GM19043 (cell line): ENCODE data around the gene SUN5.

ENCODE experiments used
- ATAC-seq: cut with Tn5 transposase; IDR thresholded peaks from one replicate; pipeline ENCODE4 v1.9.1; 2021; ENCODE audit warnings: low read depth; ENCODE audit not compliant: unreplicated experiment

The SUN5 gene

DNA sequence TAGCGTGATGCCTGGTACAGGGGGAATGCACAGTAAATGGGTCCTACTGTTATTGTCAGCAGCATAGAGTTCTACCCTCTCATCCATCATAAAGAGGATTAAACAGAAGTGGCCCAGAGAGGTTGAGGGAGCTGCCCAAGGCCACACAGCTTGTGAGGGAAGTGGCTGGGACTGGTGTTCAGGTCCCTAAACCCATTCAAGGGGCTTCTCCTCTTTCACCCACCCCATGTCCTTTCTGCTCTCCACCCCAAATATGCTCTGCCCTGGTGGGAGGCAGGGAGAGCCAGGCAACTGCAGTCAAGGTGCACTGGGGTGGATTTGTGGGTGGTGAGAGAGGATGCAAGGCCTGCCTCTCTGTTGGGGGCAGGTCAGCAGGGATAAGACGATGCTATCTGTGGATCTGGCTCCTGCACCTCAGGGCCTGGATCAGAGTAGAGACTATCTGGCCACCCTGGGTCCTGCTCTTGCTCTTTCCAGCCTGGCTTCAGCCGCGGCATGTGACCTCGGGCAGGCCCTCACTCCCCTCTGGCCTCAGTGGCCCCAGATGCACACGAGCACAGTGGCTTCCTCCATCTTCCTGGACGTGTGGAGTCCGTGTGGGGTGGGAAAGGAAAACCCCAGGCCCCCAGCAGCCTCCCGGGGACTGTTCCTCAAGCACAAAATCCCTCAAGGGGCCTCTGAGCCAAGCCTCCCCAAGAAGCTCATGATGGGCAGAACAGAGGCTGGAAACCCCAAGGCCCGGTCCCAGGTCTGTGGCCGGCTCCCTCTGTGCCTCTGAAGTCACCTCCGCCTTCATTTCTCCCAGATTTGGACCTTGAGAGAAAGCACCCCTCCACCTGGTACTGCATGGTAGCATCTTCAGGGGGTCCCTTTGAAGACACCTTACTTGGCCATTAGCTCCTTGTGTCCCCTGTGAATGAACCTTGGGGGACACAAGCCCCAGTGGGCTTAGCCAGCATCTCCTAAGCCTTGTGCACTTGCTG, 23.8 kb upstream of the SUN5 start:
- ATAC-seq: no peak

- no peak for ATAC-seq
Observed at GRCh38 chr20:33026779-33027759, 22.8 kb upstream of the SUN5 start.

DNA sequence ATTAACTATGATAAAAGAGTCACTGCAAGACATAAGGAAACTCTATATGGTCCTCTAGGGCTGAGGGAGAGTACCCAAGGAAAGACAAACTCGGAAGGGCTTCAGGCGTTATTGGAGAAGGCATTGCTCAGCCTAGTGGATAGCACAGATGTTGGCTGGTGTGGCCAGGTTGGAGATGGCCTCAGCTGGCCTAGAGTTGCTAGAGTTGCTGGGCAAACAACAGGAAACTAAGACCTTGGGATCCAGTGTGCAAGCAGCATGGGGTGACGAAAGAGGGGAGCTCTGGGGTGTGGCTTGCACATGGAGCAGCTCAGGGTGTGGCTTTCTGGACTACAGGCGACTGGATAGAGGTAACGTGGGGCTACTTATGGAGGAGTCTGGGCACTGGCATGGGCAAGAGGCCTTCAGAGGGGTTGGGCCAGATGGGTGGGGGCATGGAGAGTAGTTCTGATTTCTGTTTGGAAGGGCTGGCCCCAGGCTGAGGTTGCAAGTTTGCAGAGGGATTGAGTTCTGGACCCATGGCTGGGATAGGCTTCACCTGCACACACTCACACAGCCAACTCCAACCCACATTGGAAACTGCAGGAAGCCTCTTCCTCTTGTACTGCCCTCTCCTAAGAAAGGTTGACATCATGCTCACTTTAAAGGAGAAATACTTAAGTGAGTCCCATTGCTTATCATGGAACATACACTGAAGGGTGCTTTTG, 22.0 kb upstream of the SUN5 start:
- no peak for ATAC-seq

DNA sequence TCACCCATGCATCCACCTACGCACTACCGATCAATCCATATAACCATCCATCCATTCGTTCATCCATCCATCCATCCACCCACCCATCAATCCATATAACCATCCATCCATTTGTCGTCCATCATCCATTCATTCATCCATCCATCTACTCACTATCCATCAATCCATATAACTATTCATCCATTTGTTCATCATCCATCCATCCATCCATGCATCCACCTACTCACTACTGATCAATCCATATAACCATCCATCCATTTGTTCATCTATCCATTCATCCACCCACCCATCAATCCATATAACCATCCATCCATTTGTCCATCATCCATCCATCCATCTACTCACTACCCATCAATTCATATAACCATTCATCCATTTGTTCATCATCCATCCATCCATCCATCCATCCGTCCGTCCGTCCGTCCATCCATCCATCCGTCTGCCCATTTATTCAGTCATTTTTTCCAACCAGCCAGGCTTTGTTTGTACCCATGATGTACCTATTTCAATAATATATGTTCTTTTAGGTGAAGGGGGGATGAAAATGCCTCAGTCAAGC, 21.2 kb upstream of the SUN5 start:
- ATAC-seq: no peak

- no peak for ATAC-seq
Observed at GRCh38 chr20:33024609-33025317, 20.5 kb upstream of the SUN5 start.

DNA sequence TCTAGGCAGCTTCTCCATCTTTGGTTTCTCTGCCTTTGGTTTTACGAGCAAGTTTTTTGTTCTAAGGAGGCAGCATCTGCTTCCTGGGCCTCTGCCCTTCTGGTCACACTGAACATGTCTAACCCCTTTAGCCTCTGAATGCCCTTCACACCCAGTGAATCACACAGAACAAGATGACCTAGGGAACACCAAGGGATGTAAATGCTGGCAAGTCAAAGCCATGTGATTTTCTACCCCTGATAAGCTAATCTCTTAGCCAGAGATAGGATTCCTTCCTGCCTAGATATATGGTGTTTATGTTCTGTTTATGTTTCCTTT, 20.0 kb upstream of the SUN5 start:
- no peak for ATAC-seq

GRCh38 chr20:33023439-33024242, 19.4 kb upstream of the SUN5 start:
- ATAC-seq: no peak

DNA sequence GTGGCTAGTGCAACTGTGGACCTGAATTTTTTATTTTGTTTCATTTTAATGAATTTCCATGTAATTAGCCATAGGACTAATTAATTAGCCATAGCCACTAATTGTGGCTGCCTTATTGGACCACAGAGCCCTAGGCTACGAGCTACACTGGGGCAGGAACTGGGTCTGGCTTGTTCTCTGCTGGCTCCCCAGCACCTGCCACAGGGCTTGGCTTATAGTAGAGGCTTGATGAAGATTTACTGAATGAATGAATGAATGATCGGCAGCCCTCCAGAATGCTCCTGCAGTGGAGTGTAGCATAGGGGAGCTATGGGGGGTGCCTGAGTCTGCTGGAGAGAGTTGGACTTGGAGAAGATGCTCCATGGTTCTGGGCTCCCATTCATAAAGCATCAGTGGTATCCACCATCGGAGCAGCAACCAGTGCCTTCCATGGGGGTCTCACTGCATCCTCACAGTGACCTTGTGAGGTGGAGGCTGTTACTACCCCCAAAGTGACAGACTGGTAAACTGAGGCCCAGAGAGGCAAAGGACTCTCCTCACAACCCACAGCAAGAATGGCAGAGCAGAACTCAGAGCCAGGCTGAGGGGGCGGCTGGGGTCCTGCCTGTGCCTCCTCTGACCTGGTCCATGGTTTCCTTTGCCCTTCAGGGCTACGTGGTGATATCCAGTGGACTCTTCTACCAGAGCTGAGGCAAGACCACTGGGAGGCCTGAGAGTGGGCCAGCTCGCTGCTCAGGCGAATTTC, 18.6 kb upstream of the SUN5 start:
- no peak for ATAC-seq

DNA sequence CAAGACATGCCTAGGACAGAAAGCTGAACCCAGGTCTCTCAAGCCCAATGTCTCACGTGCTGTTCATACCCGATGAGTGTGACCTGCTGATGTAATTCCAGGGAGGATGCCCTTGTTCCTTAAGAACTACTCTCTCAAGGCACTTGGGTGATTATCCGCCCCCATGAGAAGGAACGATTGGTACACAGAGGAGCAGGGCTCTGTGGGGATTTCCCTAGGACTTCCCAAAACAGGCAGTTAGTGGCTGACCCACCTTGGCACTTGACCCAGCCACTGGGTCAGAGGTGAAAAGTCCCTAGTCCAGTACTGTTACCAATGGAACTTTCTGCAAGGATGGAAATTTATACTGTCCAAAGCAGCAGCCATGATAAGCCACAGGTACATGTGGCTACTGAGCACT, 18.1 kb upstream of the SUN5 start:
- no peak for ATAC-seq

DNA sequence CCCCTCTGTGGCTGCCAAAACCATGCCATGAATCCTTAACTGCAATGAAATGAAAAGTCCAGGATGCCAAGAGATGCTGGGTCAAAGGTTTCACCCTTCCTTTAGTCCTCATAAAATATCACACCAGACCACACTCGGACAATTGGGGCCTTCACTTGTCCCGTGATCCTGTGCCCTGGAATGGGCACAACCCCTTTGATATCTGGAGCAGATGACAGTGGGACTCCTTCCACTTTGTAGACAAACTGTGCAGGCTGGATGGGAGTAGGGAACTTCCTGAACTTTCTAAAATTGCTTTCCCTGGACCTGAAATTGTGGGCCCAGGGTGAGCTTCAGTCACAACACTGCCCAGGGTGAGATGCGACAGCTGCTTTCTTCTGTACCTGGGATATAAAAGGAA, 17.6 kb upstream of the SUN5 start:
- no peak for ATAC-seq

GRCh38 chr20:33020278-33021161, 16.3 kb upstream of the SUN5 start:
- ATAC-seq: no peak

DNA sequence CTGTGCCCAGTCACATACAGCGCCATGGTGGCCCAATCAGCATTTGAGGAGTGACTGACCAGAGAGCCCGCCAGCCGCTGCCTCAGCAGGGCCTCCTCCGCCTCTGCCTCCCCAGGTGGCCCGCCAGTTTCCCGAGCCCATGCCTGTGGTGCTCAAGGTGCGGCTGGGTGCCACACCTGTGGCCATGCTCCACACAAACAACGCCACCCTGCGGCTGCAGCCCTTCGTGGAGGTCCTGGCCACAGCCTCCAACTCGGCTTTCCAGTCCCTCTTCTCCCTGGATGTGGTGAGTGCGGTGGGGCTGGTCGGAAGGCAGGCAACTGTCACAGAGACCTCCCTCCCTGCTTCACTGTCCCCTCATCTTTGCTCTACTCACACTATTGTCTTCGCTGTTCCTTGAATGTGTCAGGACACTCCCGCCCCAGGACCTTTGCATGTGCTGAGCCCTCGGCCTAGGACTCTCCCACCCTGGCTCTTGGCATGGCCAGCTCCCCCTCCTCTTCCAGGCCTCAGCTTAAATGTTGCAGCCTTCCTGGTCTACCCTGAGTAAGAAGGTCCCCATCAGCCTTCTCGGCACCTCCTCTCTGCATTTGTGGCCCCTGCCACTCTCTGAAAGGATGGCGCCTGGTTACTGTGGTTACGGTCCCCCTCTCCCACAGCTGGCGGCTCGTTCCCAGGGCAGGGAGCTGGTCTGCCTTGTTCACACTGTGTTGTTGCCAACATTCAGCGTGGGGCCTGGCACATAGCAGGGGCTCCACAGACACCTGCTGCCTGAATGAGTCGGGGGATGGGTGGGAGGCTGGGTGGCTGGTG, 15.4 kb upstream of the SUN5 start:
- no peak for ATAC-seq

DNA sequence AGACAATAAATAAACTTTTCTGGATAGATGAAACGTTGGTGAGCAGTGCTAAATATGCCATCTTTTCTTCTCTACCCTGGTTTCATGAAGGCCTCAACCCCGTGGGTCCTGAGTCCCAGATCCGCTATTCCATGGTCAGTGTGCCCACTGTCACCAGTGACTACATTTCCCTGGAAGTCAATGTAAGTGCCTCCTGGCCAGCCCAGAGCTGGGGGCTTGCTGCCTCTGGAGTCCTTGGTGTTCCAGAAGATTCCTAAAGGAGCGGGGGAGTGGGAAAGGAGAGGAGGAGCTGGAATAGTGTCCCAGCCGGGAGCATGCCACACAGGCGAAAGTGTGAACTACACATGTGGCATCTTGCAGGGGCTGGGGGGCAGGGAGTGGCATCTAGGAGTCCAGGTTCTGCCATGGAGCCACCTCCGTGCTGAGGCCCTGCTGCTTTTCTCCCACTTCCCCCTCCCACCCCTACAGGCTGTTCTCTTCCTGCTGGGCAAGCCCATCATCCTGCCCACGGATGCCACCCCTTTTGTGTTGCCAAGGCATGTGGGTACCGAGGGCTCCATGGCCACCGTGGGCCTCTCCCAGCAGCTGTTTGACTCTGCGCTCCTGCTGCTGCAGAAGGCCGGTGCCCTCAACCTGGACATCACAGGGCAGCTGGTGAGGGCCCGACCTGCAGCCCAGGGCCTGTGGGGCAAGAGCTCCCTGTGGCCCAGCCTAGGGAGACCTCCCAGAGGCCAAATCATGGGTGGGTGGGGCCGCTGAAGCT, 14.1 kb upstream of the SUN5 start:
- no peak for ATAC-seq

DNA sequence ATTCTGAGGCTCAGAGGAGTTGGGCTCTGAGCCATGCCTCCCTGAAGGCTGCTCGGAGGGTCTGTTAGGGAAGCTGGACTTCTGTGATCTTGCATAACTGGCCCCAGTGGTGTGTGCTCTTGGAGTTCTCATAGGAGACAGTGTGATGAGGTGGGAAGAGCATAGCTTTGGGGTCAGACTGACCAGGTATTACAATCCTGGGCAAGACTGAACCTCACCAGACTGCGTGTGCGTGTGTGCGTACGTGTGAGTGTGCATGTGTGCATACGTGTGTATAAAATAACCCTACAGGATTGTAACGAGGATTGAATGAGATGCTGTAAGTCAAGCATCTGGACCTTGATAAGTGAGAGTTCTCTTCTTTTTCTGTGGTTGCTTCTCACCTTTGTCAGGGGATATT, 13.3 kb upstream of the SUN5 start:
- no peak for ATAC-seq

GRCh38 chr20:33016581-33017109, 12.4 kb upstream of the SUN5 start:
- ATAC-seq: no peak
